Spinal cord (tissue), 10 donors: ENCODE data around the gene LUZP1. TPM values are rescaled to one million over a fixed set of nuclear protein-coding genes. Genes with fewer than 3 reads are reported as not detected.

Experiments
- DNase-seq, 6 donors: peaks; one replicate each; pipeline versions ENCODE4 v3.0.0 to v3.0.0-alpha.2; 2013 to 2015; ENCODE audit warnings: low spot score in 6 of 6, low read depth in 4 of 6
- H3K27ac ChIP-seq: one replicate; pipeline ENCODE4 v1.5.1; 2013; ENCODE audit warnings: low read depth, low read length, control low read depth
- H3K27me3 ChIP-seq: one replicate; pipeline ENCODE4 v1.6.1; 2013; ENCODE audit warnings: low read length; ENCODE audit not compliant: control insufficient read depth, insufficient read depth
- H3K36me3 ChIP-seq: one replicate; pipeline ENCODE4 v1.6.1; 2013; ENCODE audit warnings: low read length; ENCODE audit not compliant: control insufficient read depth, insufficient read depth
- H3K4me1 ChIP-seq: one replicate; pipeline ENCODE4 v1.6.1; 2013; ENCODE audit warnings: low read length; ENCODE audit not compliant: control insufficient read depth, insufficient read depth
- H3K4me3 ChIP-seq: one replicate; pipeline ENCODE4 v1.5.1; 2013; ENCODE audit warnings: low read depth, low read length, control low read depth
- H3K9me3 ChIP-seq: one replicate; pipeline ENCODE4 v1.6.1; 2013; ENCODE audit warnings: low read length; ENCODE audit not compliant: control insufficient read depth, insufficient read depth
- WGBS: methylation state at CpG from one replicate; pipeline ENCODE4 v1.1.5; 2013; ENCODE audit warnings: missing lambda C conversion rate; ENCODE audit not compliant: insufficient coverage; 5-methylcytosine and 5-hydroxymethylcytosine counted together
- long read RNA-seq, 4 donors: transcript quantifications; one replicate each; lab custom pipeline, GENCODE V29; 2026
- polyA plus RNA-seq, 2 donors: library from polyadenylated mRNA; unstranded; fragments of 120-200 nt; gene quantifications; one replicate each; pipeline ENCODE4 v1.2.1, GENCODE V29; 2013; ENCODE audit not compliant: insufficient read length in 2 of 2
- total RNA-seq, 2 donors: library from RNA; depleted of rRNA in 1 of 2; stranded (reverse); fragments of 120-200 nt in 1 of 2; fragments of >200 nt in 1 of 2; gene quantifications; one replicate each; pipeline versions ENCODE4 v1.2.3 to v1.2.4, GENCODE V29; 2013 to 2014
- donor health status: healthy.

Gene LUZP1
- total RNA-seq (10 to 100 TPM; 24.3 to 25.4 TPM), polyA plus RNA-seq (10 to 100 TPM; 17.6 to 19.2 TPM)
- long read RNA-seq, donor 1, full-length matches to known transcripts: 1 of 1 reads
- long read RNA-seq, donor 1, partial matches to known transcripts: 0 of 1 reads
- long read RNA-seq, donor 1, other reads (novel, unspliced or antisense): 0 of 1 reads
- long read RNA-seq, donor 2, partial matches to known transcripts: 0 of 1 reads
- long read RNA-seq, donor 2, other reads (novel, unspliced or antisense): 0 of 1 reads
- long read RNA-seq, donor 3, partial matches to known transcripts: 0 of 1 reads
- long read RNA-seq, donor 3, other reads (novel, unspliced or antisense): 0 of 1 reads
- long read RNA-seq, donor 4, partial matches to known transcripts: 8 of 8 reads
- long read RNA-seq, donor 4, other reads (novel, unspliced or antisense): 0 of 8 reads

GRCh38 chr1:23168445-23169194 lies at the start of gene LUZP1:
TSS of gene LUZP1 (minus strand) at chr1:23168856.
- H3K4me1 ChIP-seq: peaks cover 18% of the 10 kb centered on the region
- peak within 1 kb of the TSS; percentile 73 for H3K4me3 ChIP-seq
- no peaks in the 10 kb centered on the region for H3K27me3 ChIP-seq
- no peaks in the 10 kb centered on the region for H3K36me3 ChIP-seq
- DNase-seq: peak in 4 of 6 donors; percentile 78 to 96 (median 90)
- H3K27ac ChIP-seq: peak within 1 kb of the TSS; percentile 87
- under 1% methylated on average over 41 of the region's 56 CpGs for WGBS
- H3K9me3 ChIP-seq: no peaks in the 10 kb centered on the region

- Histone ChIP-seq H3K27ac (no peak within 1 kb of the TSS), H3K36me3 (no peaks in the 10 kb centered on the region), H3K27me3 (peaks cover 24% of the 10 kb centered on the region), H3K9me3 (no peaks in the 10 kb centered on the region), H3K4me1 (peaks cover 16% of the 10 kb centered on the region), H3K4me3 (no peak within 1 kb of the TSS)
- peak in 2 of 6 donors; percentile 33 to 35 for DNase-seq
- WGBS: under 1% methylated on average over 29 of the region's 45 CpGs
Measured at GRCh38 chr1:23217421-23218115, 48.9 kb upstream of the LUZP1 start, which contains the start of gene HTR1D. TSS of gene HTR1D (minus strand) at chr1:23217502. CDS start at chr1:23194219, 23,283 bp downstream.

- Histone ChIP-seq H3K9me3 (no peaks in the 10 kb centered on the region), H3K36me3 (no peaks in the 10 kb centered on the region), H3K4me3 (no peak overlapping the region), H3K27me3 (peaks cover 28% of the 10 kb centered on the region), H3K27ac (no peak overlapping the region), H3K4me1 (peaks cover 16% of the 10 kb centered on the region)
- DNase-seq: peak in 1 of 6 donors; percentile 18
- under 1% methylated on average over 78 of the region's 78 CpGs for WGBS
Measured at GRCh38 chr1:23216771-23217420, 48.2 kb upstream of the LUZP1 start.

- Histone ChIP-seq H3K27ac (no peak overlapping the region), H3K36me3 (no peaks in the 10 kb centered on the region), H3K27me3 (peaks cover 28% of the 10 kb centered on the region), H3K9me3 (no peaks in the 10 kb centered on the region), H3K4me1 (peaks cover 16% of the 10 kb centered on the region), H3K4me3 (no peak overlapping the region)
- 71% methylated on average over 2 of the region's 3 CpGs for WGBS
- no peak for DNase-seq
Measured at GRCh38 chr1:23215751-23216449, 47.2 kb upstream of the LUZP1 start.

- no peak for DNase-seq
- WGBS: 100% methylated on average over 1 of the region's 3 CpGs
- H3K9me3 ChIP-seq: no peaks in the 10 kb centered on the region
- no peaks in the 10 kb centered on the region for H3K36me3 ChIP-seq
- peaks cover 28% of the 10 kb centered on the region for H3K27me3 ChIP-seq
- no peak overlapping the region for H3K4me3 ChIP-seq
- peaks cover 16% of the 10 kb centered on the region for H3K4me1 ChIP-seq
- H3K27ac ChIP-seq: no peak overlapping the region
Measured at GRCh38 chr1:23215291-23215690, 46.6 kb upstream of the LUZP1 start.

- no peak for DNase-seq
- 88% methylated on average over 3 of the region's 4 CpGs for WGBS
- peaks cover 16% of the 10 kb centered on the region for H3K4me1 ChIP-seq
- H3K27me3 ChIP-seq: peaks cover 28% of the 10 kb centered on the region
- H3K9me3 ChIP-seq: no peaks in the 10 kb centered on the region
- H3K4me3 ChIP-seq: no peak overlapping the region
- no peaks in the 10 kb centered on the region for H3K36me3 ChIP-seq
- H3K27ac ChIP-seq: no peak overlapping the region
Measured at GRCh38 chr1:23214640-23215039, 46.0 kb upstream of the LUZP1 start.

GRCh38 chr1:23211955-23212354 lies 43.3 kb upstream of the LUZP1 start:
- Histone ChIP-seq H3K4me1 (peaks cover 12% of the 10 kb centered on the region), H3K27ac (no peak overlapping the region), H3K9me3 (no peaks in the 10 kb centered on the region), H3K4me3 (no peak overlapping the region), H3K27me3 (peaks cover 23% of the 10 kb centered on the region), H3K36me3 (no peaks in the 10 kb centered on the region)
- no peak for DNase-seq
- 85% methylated on average over 3 of the region's 4 CpGs for WGBS

GRCh38 chr1:23210963-23211362 lies 42.3 kb upstream of the LUZP1 start:
- no peaks in the 10 kb centered on the region for H3K9me3 ChIP-seq
- WGBS: no CpG with 5 or more reads among the region's 2 CpGs
- peaks cover 15% of the 10 kb centered on the region for H3K27me3 ChIP-seq
- H3K4me3 ChIP-seq: no peak overlapping the region
- H3K27ac ChIP-seq: no peak overlapping the region
- no peaks in the 10 kb centered on the region for H3K36me3 ChIP-seq
- DNase-seq: no peak
- H3K4me1 ChIP-seq: peaks cover 5% of the 10 kb centered on the region
